Smooth muscle cell (in vitro differentiated cells): Measurements from ENCODE around the gene LMNTD2. TPM values are rescaled to one million over a fixed set of nuclear protein-coding genes. Genes with fewer than 3 reads are reported as not detected.
A peak's percentile ranks its signal among the peaks of the same experiment; 100 is the strongest.

Experiments
- DNase-seq: peaks from one replicate; lab custom pipeline; 2025; ENCODE audit not compliant: unreplicated experiment; lab: John Stamatoyannopoulos, UW
- H2AFZ ChIP-seq: fragments of 200-600 bp; sonication (generic); 2 replicates; pipeline ENCODE4 v1.6.0; 2016; ENCODE audit warnings: antibody characterized with exemption, low read depth, mild to moderate bottlenecking
- H3F3A ChIP-seq: fragments of 200-600 bp; sonication (generic); 2 replicates; pipeline ENCODE4 v1.6.0; 2017; ENCODE audit warnings: antibody characterized with exemption, low read depth
- H3K27ac ChIP-seq: fragments of 200-600 bp; sonication (generic); 2 replicates; pipeline ENCODE4 v1.5.1; 2016; ENCODE audit warnings: low read depth, mild to moderate bottlenecking
- H3K27me3 ChIP-seq: fragments of 200-600 bp; sonication (generic); 2 replicates; pipeline ENCODE4 v1.6.1; 2016; ENCODE audit warnings: low read depth, mild to moderate bottlenecking
- H3K36me3 ChIP-seq: fragments of 200-600 bp; sonication (generic); 2 replicates; pipeline ENCODE4 v1.5.1; 2016; ENCODE audit warnings: low read depth
- H3K4me1 ChIP-seq: fragments of 200-600 bp; sonication (generic); 2 replicates; pipeline ENCODE4 v1.5.1; 2016; ENCODE audit warnings: low read depth
- H3K4me2 ChIP-seq: fragments of 200-600 bp; sonication (generic); 2 replicates; pipeline ENCODE4 v1.6.0; 2016; ENCODE audit warnings: mild to moderate bottlenecking
- H3K4me3 ChIP-seq: fragments of 200-600 bp; sonication (generic); 2 replicates; pipeline ENCODE4 v1.5.1; 2016; ENCODE audit warnings: mild to moderate bottlenecking
- H3K79me2 ChIP-seq: fragments of 200-600 bp; sonication (generic); 2 replicates; pipeline ENCODE4 v1.6.0; 2016; ENCODE audit warnings: low read depth, mild to moderate bottlenecking
- H3K9ac ChIP-seq: fragments of 200-600 bp; sonication (generic); 2 replicates; pipeline ENCODE4 v1.6.0; 2016; ENCODE audit warnings: low read depth
- H3K9me3 ChIP-seq: fragments of 200-600 bp; sonication (generic); replicated peaks from 2 replicates; pipeline ENCODE4 v1.5.1; 2016; ENCODE audit warnings: low read depth
- H4K20me1 ChIP-seq: fragments of 200-600 bp; sonication (generic); 2 replicates; pipeline ENCODE4 v1.6.0; 2016; ENCODE audit warnings: low read depth
- CTCF ChIP-seq: fragments of 200-600 bp; sonication (generic); IDR thresholded peaks from 2 replicates; pipeline ENCODE4 v1.5.1; 2017; ENCODE audit warnings: borderline replicate concordance, mild to moderate bottlenecking, antibody characterized with exemption; ENCODE audit not compliant: insufficient read depth, poor library complexity, severe bottlenecking
- WGBS: methylation state at CpG from one replicate; pipeline ENCODE4 v1.1.7; 2016; ENCODE audit warnings: low lambda C conversion rate; 5-methylcytosine and 5-hydroxymethylcytosine counted together
- polyA plus RNA-seq: library from polyadenylated mRNA; unstranded; fragments of >200 nt; fragmentation: Nextera tagmentation; extraction: Ambion mirVana; gene quantifications from 2 replicates; pipeline ENCODE4 v1.2.1, GENCODE V29; 2016
- total RNA-seq: library from RNA; depleted of rRNA; stranded (reverse); fragments of >200 nt; gene quantifications from 2 replicates; pipeline ENCODE4 v1.2.3, GENCODE V29; 2014

Gene LMNTD2
- total and polyA plus RNA-seq, 2 experiments from 2014 or later, result 3.6 TPM; not detected in 1

- H3K4me1 ChIP-seq, result peaks cover 5% of the 10 kb centered on the region
- no peaks in the 10 kb centered on the region for H3K9me3 ChIP-seq
- H3K9ac ChIP-seq, result no peak overlapping the region
- WGBS, result 94% methylated on average over 8 of the region's 8 CpGs
- TF ChIP-seq CTCF, result no peak
- no peaks in the 10 kb centered on the region for H4K20me1 ChIP-seq
- no peak overlapping the region for H3K4me2 ChIP-seq
- no peak for DNase-seq
- H3K27me3 ChIP-seq, result no peaks in the 10 kb centered on the region
- no peak overlapping the region for H2AFZ ChIP-seq
- no peak overlapping the region for H3K4me3 ChIP-seq
- no peaks in the 10 kb centered on the region for H3F3A ChIP-seq
- H3K79me2 ChIP-seq, result no peaks in the 10 kb centered on the region
- H3K36me3 ChIP-seq, result no peaks in the 10 kb centered on the region
- no peak overlapping the region for H3K27ac ChIP-seq
Measured at GRCh38 chr11:539971-540481, 20.5 kb downstream of the LMNTD2 start.

GRCh38 chr11:538431-539051, 22.0 kb downstream of the LMNTD2 start:
- H3K27me3 ChIP-seq, result no peaks in the 10 kb centered on the region
- no peaks in the 10 kb centered on the region for H3K9me3 ChIP-seq
- no peaks in the 10 kb centered on the region for H3F3A ChIP-seq
- peaks cover 11% of the 10 kb centered on the region for H4K20me1 ChIP-seq
- DNase-seq, result no peak
- H3K36me3 ChIP-seq, result no peaks in the 10 kb centered on the region
- 93% methylated on average over 20 of the region's 20 CpGs for WGBS
- H3K79me2 ChIP-seq, result peaks cover 14% of the 10 kb centered on the region
- H3K4me1 ChIP-seq, result peaks cover 5% of the 10 kb centered on the region
- no peak overlapping the region for H3K4me3 ChIP-seq
- H3K27ac ChIP-seq, result no peak overlapping the region
- no peak for TF ChIP-seq CTCF
- no peak overlapping the region for H3K9ac ChIP-seq
- H3K4me2 ChIP-seq, result no peak overlapping the region
- H2AFZ ChIP-seq, result no peak overlapping the region

- H3K27me3 ChIP-seq, result no peaks in the 10 kb centered on the region
- H3K4me2 ChIP-seq, result peak overlapping the region; percentile 95
- H3F3A ChIP-seq, result no peaks in the 10 kb centered on the region
- no peak for TF ChIP-seq CTCF
- H4K20me1 ChIP-seq, result peaks cover 18% of the 10 kb centered on the region
- peak overlapping the region; percentile 80 for H3K9ac ChIP-seq
- H2AFZ ChIP-seq, result no peak overlapping the region
- no peak overlapping the region for H3K27ac ChIP-seq
- H3K4me1 ChIP-seq, result peaks cover 5% of the 10 kb centered on the region
- DNase-seq, result no peak
- no peaks in the 10 kb centered on the region for H3K36me3 ChIP-seq
- peaks cover 16% of the 10 kb centered on the region for H3K79me2 ChIP-seq
- H3K9me3 ChIP-seq, result no peaks in the 10 kb centered on the region
- WGBS, result 46% methylated on average over 19 of the region's 19 CpGs
- H3K4me3 ChIP-seq, result peak overlapping the region; percentile 70
Measured at GRCh38 chr11:537622-538430, 22.7 kb downstream of the LMNTD2 start.
